NCI-H128 (cell line): ENCODE results near the gene C1QTNF3.
"Not testable (repeated sequence)": the region's sequence is repeated elsewhere in the genome, so short reads cannot be mapped to it uniquely, and the experiment has no call there.

ENCODE experiments used
- DNase-seq: peaks from one replicate; lab custom pipeline; 2025; ENCODE audit not compliant: unreplicated experiment; lab: John Stamatoyannopoulos, UW

C1QTNF3 gene

DNA sequence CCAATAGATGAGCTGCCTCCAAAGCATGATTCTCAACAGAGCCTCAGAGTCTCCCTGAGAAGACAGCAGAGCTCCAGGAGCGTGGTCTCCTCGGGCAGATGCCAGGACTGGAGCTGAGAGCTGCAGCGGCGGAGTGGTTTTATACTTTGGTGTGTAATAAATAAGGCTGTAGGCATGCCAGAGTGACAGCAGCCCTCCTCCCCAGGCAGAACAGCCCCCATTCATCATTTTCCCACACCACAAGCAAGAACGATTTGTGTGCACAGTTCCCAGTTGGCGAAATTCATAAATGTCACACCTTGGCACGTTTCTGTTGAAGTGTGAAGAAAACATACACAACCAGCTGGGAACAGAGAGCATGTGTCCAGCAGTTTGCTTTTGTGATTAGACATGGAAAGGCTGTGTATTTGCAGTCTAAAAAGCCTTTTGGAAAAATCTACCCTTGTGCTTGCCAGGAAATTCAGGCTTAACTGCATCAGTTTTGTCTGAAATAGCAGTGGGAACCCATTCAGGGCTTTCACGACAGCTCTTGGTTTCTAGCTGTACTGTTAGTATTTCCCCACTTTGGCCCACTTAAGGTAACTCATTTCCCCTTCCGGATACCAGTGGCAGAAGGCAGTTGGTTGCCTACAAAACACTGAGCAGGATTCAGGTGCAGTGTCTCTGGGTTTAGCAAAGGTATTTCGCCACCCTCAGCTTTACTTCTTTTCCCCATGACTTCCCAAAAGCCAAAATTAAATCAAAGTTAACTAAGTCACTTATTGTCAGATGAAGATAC, at the start of gene C1QTNF3:
Gene C1QTNF3 (minus strand): TSS at position 115 of the 778 bp plus-strand sequence. CDS start 88 bp downstream, at position 27.
- no peak for DNase-seq

- not testable (repeated sequence) for DNase-seq
Measured at GRCh38 chr5:34091039-34091438, 48.0 kb upstream of the C1QTNF3 start.

DNA sequence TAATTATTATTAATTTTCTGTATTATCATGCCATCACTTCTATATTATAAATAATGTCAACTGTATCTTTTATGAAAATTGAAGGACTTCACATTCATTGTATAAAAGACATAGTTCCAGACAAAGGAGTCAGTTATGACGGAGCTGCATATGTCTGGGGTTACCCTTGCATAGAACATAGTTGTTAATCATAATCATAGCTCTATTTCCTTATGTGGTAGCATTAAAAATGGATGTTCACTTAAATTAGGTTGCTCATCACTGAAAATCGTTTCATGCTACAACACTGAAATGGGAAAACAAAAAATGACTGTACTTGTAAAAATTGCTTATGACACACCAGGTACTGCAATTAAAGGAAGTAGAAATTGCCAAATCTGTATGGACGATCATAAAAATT, 46.8 kb upstream of the C1QTNF3 start:
- not testable (repeated sequence) for DNase-seq

GRCh38 chr5:34087728-34088127, 44.7 kb upstream of the C1QTNF3 start:
- not testable (repeated sequence) for DNase-seq

DNA sequence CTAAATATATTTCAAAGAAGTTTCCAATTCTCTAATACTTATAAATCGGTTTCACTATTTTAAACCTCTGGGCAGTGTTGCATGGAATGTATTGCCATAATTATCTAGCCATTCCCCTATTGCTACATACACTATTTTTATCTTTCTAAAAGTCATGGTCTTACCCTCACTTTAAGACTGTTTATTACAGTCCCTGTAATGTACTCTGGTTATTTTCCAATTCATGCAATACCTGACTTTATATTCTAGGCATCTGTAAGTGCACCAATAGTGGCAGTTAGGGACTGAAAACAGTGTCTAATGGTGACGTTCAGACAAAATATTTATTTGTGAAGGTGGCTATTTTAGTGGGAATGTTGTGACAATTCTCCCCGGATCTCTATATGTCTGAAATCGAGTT, 40.9 kb upstream of the C1QTNF3 start:
- not testable (repeated sequence) for DNase-seq

- not testable (repeated sequence) for DNase-seq
Measured at GRCh38 chr5:34079505-34079904, 36.5 kb upstream of the C1QTNF3 start.

GRCh38 chr5:34077636-34078035, 34.6 kb upstream of the C1QTNF3 start:
- DNase-seq = not testable (repeated sequence)

DNA sequence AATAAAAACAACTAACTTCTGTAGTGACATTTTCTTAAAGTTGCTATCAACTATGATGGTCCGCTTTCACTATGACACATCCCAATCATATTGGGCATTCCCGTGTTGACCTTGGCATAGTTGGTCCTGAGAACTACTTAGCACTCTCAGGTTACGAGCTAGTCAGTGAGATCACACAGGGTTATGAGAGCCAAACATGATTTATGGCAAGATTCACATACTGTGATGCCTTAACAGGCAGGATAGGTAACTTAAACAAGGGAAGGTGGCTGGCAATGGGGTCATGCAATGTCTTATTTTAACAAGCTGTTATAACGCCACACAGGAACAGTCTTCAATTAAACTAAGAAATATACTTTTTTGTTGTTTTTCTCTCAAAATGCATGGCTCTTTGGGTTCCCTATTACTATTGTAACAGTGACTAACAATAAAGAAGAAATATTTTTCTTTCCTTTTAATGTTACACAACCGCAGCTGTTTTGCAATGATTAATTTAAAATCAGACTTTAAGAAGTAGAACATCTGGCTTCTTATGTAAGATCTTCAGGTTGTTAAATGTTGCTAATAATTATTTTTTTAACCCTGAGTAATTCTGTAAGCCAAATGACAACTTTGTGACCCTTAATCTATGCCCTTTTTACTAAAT, 33.8 kb upstream of the C1QTNF3 start:
- DNase-seq = not testable (repeated sequence)

- not testable (repeated sequence) for DNase-seq
Measured at GRCh38 chr5:34074472-34074871, 31.5 kb upstream of the C1QTNF3 start.

DNA sequence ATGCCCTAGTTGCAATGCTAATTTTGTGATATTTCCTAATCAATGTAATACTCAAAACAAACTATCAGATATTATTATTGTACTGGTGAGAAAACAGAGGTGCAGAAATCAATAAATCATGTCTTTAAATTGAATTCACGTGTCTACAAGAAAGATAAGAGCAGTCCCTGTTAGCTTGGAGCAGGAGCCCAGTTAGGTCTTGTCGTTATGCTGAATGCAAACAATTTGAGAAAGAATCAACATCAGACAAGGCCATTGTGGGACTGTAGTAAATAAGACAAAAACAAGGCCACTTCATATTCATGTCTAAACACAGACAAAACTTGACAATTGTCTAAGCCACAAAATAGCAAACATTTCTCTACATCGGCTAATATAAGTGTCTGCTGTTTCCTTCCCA, 31.1 kb upstream of the C1QTNF3 start:
- not testable (repeated sequence) for DNase-seq

GRCh38 chr5:34070626-34071025, 27.6 kb upstream of the C1QTNF3 start:
- not testable (repeated sequence) for DNase-seq

DNA sequence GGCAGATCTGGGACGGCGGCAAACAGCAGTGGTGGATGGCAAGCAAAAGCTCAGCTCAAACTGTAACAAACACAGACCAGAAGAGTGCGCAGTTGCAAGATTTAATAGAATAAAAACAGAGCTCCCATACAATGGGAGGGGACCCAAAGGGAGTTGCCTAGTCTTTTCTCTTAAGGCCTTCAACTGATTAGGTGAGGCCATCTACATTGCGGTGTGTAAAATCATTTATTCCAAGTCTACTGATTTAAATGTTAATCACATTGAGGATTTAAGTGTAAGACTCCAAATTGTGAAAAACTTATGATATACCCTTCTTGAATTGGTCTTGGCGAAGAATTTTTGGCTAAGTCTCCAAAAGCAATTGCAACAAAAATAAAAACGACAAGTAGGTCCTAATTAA, 21.6 kb upstream of the C1QTNF3 start:
- no peak for DNase-seq

GRCh38 chr5:34062419-34062818, 19.4 kb upstream of the C1QTNF3 start:
- DNase-seq = no peak

- DNase-seq = no peak
Measured at GRCh38 chr5:34061993-34062392, 19.0 kb upstream of the C1QTNF3 start.

DNA sequence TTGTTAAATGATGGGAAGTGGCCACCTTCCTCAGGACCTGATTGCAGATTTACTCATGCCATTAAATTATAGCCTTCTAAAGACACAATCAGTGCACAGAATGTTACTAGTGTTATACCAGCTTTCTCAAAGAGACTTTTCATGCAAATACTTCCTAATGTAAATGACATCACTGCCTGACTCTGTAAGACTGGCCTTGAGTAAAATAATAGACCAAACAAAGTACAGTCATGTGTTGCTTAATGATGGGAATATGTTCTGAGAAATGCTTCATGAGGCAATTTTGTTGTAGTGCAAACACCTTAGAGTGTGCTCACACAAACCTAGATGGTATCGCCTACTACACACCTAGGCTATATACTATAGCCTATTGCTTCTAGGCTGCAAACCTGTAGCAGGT, 17.0 kb upstream of the C1QTNF3 start:
- no peak for DNase-seq

DNA sequence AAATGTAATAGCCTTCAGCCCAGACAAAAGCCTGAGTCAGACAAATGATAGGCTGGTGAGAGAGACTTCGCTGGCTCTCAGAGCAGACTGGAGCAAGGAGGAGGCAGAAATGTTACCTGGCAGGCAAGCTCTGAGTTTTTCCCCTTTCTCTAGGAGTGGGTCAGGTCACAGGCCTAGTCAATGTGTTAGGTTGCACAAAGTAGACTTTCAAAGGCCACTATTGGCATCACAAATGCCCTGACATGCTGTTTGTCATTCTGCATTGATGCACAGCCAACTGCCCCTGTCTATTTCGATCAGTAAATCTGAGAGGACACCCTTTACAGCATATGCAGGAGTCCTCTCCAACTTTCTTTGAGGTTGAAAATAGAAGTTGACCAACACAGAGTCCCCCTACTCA, 15.5 kb upstream of the C1QTNF3 start:
- no peak for DNase-seq

DNA sequence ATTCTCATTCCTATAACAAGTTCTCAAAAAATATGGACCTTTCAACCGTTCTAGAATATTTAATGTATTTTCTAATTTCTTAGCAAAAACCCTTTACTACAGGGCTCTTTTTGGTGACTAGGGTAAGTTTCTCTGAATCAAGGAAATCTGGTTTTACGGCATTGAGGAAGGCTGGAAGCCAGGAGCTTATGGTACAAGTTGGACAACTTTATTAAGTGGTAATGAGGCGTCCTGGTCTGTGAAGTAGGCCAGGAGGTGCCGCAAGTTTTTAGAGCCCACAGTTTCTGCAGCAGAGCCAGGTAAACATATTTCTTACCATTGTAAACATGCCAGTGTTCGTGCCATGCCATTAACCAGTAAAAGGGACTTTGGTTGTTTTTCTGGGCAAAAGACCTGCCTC, 14.6 kb upstream of the C1QTNF3 start:
- no peak for DNase-seq

DNA sequence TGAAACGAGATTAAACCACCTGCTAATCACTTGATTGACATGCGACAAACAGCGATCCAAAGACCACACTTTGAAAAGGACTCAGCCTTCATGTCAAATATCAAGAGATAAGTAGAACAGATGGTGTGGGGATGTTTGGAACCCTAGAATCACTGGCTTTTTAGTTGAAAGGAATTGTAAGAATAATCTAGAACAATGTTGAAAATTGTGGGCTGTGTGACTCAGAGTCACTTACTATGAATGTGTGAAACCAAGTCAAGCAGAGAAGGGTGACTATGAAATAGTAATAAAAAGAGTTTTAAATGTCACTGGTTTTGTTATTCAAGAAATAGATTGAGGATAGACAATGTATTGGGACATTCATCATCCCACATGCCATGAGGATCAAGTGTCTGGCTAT, 14.1 kb upstream of the C1QTNF3 start:
- DNase-seq = no peak

DNA sequence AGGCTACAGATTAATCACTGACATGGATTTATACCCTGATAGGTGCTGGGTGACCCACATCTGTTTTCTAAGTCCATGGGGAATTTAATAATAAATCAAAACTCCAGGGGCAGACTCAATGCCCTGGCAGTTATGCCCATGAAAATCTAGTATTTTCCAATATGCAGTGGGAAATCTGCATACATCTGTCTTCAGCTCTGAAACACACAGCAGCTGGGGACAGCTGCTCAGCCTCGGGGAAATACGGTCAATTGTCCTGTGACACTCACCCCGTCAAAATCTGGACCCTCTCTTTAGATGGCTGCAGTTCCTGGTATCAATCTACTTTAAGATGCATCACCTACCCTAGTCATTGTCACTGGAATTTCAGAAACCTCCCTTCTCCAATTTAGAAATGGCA, 12.7 kb upstream of the C1QTNF3 start:
- no peak for DNase-seq

GRCh38 chr5:34054400-34054729, 11.4 kb upstream of the C1QTNF3 start:
- DNase-seq = no peak

GRCh38 chr5:34053571-34054399, 10.8 kb upstream of the C1QTNF3 start:
- DNase-seq = no peak

GRCh38 chr5:34053133-34053532, 10.1 kb upstream of the C1QTNF3 start:
- DNase-seq = no peak
